Keratinocyte (primary cell): Measurements from ENCODE around the gene SDC1. TPM values are rescaled to one million over a fixed set of nuclear protein-coding genes. Genes with fewer than 3 reads are reported as not detected.
A peak's percentile ranks its signal among the peaks of the same experiment; 100 is the strongest.
"Not testable (repeated sequence)": the region's sequence is repeated elsewhere in the genome, so short reads cannot be mapped to it uniquely, and the experiment has no call there.

Source experiments
- DNase-seq: peaks from one replicate; pipeline ENCODE4 v3.0.0-alpha.2; 2011; ENCODE audit warnings: low read depth, missing footprints, low spot score
- FAIRE-seq: peaks from 2 replicates; lab custom pipeline; 2011; peaks lifted over from hg19 to GRCh38; lab: Jason Lieb, UNC
- H2AFZ ChIP-seq: 2 replicates; pipeline ENCODE4 v1.6.0; 2012; ENCODE audit warnings: low read length, control low read depth, inconsistent platforms; ENCODE audit not compliant: control insufficient read depth
- H3K27ac ChIP-seq: 2 replicates; pipeline ENCODE4 v1.5.1; 2011; ENCODE audit warnings: low read length; ENCODE audit not compliant: control insufficient read depth, insufficient read depth
- H3K27me3 ChIP-seq: 3 replicates; pipeline ENCODE4 v1.6.0; 2011; ENCODE audit warnings: low read length; ENCODE audit not compliant: control insufficient read depth, insufficient read depth; ENCODE audit errors: extremely low read depth
- H3K36me3 ChIP-seq, 2 experiments: 2 replicates in 1 of 2; 3 replicates in 1 of 2; pipeline ENCODE4 v1.5.1; 2011; ENCODE audit warnings: low read length in 2 of 2, mild to moderate bottlenecking in 1 of 2; ENCODE audit not compliant: control insufficient read depth in 2 of 2, insufficient read depth in 2 of 2; ENCODE audit errors: extremely low read depth in 1 of 2
- H3K4me1 ChIP-seq: 3 replicates; pipeline ENCODE4 v1.5.1; 2011; ENCODE audit warnings: low read length; ENCODE audit not compliant: control insufficient read depth, insufficient read depth; ENCODE audit errors: extremely low read depth
- H3K4me2 ChIP-seq: 3 replicates; pipeline ENCODE4 v1.6.0; 2011; ENCODE audit warnings: low read depth, low read length; ENCODE audit not compliant: control insufficient read depth, insufficient read depth; ENCODE audit errors: extremely low read depth
- H3K4me3 ChIP-seq, 3 experiments: fragments of 200-600 bp in 1 of 3; sonication (generic) in 1 of 3; 2 replicates in 2 of 3; 3 replicates in 1 of 3; pipeline ENCODE4 v1.5.1; 2011 to 2016; ENCODE audit warnings: low read length in 3 of 3, mild to moderate bottlenecking in 3 of 3, control low read depth in 2 of 3, inconsistent platforms in 1 of 3, low read depth in 1 of 3, mixed read lengths in 1 of 3, mixed run types in 1 of 3, moderate library complexity in 1 of 3; ENCODE audit not compliant: control insufficient read depth in 2 of 3, insufficient read depth in 2 of 3; ENCODE audit errors: extremely low read depth in 1 of 3
- H3K79me2 ChIP-seq: 2 replicates; pipeline ENCODE4 v1.6.0; 2012; ENCODE audit warnings: low read length; ENCODE audit not compliant: control insufficient read depth, insufficient read depth
- H3K9ac ChIP-seq: 3 replicates; pipeline ENCODE4 v1.6.0; 2011; ENCODE audit warnings: low read length; ENCODE audit not compliant: control insufficient read depth, insufficient read depth; ENCODE audit errors: extremely low read depth
- H3K9me1 ChIP-seq: 3 replicates; pipeline ENCODE4 v1.6.0; 2011; ENCODE audit warnings: low read length; ENCODE audit not compliant: control insufficient read depth, insufficient read depth; ENCODE audit errors: extremely low read depth
- H3K9me3 ChIP-seq: 2 replicates; pipeline ENCODE4 v1.5.1; 2012; ENCODE audit warnings: low read depth, low read length; ENCODE audit not compliant: control insufficient read depth
- H4K20me1 ChIP-seq: 3 replicates; pipeline ENCODE4 v1.6.0; 2011; ENCODE audit warnings: low read length; ENCODE audit not compliant: control insufficient read depth, insufficient read depth; ENCODE audit errors: extremely low read depth
- EZH2 ChIP-seq: IDR thresholded peaks from one replicate; pipeline ENCODE4 v1.6.1; 2012; ENCODE audit warnings: inconsistent platforms, mild to moderate bottlenecking, low read length, moderate library complexity
- dilution Hi-C: fragments of 300-500 bp; cut with MboI; formaldehyde crosslinking; loops from one replicate; pipeline ENCODE4 v1.7.0; 2020; ENCODE audit warnings: low sequenced_read_pairs; ENCODE audit not compliant: extremely low pct_ligation_motif_present
- polyA plus RNA-seq, 5 experiments: library from polyadenylated mRNA; depleted of rRNA in 3 of 5; stranded (reverse) in 3 of 5; stranded (forward) in 1 of 5; unstranded in 1 of 5; fragments of >200 nt; gene quantifications; 1 replicate in 1 of 5; 2 replicates in 3 of 5; 3 replicates in 1 of 5; pipeline versions ENCODE4 v1.2.1 to v1.2.3, GENCODE V29; 2011 to 2012; ENCODE audit warnings: missing spikeins in 2 of 5, low read depth in 1 of 5, low replicate concordance in 1 of 5
- TF ChIP-seq, protein P1 (sequence below), 3 experiments: IDR thresholded peaks in 1 of 3; conservative IDR thresholded peaks in 1 of 3; optimal IDR thresholded peaks in 1 of 3; 2 replicates in 2 of 3; 3 replicates in 1 of 3; pipeline versions ENCODE3 to v1.5.1; 2011; ENCODE audit warnings: low read length in 3 of 3, mild to moderate bottlenecking in 3 of 3, moderate library complexity in 2 of 3, control low read depth in 1 of 3, inconsistent platforms in 1 of 3; ENCODE audit not compliant: insufficient read depth in 2 of 3; ENCODE audit errors: extremely low read depth in 1 of 3

The SDC1 gene
- polyA plus RNA-seq, 1 donor (not counting 4 experiments of a cell fraction or from before 2014, with no cell fraction given), result 696 TPM

GRCh38 chr2:20196053-20196656 is 28.8 kb downstream of the SDC1 start:
- no peak for DNase-seq
- Histone ChIP-seq H4K20me1 (peaks cover 8% of the 10 kb centered on the region), H3K9me3 (no peaks in the 10 kb centered on the region), H3K9ac (no peak overlapping the region), H3K79me2 (no peaks in the 10 kb centered on the region), H3K4me2 (no peak overlapping the region), H3K4me1 (peaks cover 29% of the 10 kb centered on the region), H2AFZ (peak overlapping the region; percentile 40), H3K9me1 (no peaks in the 10 kb centered on the region), H3K4me3 (no peak overlapping the region), H3K27ac (no peak overlapping the region), H3K36me3 (peaks cover 0 to 8% of the 10 kb centered on the region in 2 experiments), H3K27me3 (no peaks in the 10 kb centered on the region)
- dilution Hi-C loops, result no loop called here
- TF ChIP-seq, protein P1, sequence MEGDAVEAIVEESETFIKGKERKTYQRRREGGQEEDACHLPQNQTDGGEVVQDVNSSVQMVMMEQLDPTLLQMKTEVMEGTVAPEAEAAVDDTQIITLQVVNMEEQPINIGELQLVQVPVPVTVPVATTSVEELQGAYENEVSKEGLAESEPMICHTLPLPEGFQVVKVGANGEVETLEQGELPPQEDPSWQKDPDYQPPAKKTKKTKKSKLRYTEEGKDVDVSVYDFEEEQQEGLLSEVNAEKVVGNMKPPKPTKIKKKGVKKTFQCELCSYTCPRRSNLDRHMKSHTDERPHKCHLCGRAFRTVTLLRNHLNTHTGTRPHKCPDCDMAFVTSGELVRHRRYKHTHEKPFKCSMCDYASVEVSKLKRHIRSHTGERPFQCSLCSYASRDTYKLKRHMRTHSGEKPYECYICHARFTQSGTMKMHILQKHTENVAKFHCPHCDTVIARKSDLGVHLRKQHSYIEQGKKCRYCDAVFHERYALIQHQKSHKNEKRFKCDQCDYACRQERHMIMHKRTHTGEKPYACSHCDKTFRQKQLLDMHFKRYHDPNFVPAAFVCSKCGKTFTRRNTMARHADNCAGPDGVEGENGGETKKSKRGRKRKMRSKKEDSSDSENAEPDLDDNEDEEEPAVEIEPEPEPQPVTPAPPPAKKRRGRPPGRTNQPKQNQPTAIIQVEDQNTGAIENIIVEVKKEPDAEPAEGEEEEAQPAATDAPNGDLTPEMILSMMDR (optimal IDR thresholded peaks at IDR 0.05 in 1 of 3, IDR thresholded peaks at IDR 0.05 in 1 of 3, conservative IDR thresholded peaks at IDR 0.05 in 1 of 3; ENCODE audit: extremely low read depth in 1 of 3, insufficient read depth in 2 of 3, low read length in 3 of 3), result no peak
- TF ChIP-seq EZH2, result no peak
- peak; percentile 5 for FAIRE-seq

DNA sequence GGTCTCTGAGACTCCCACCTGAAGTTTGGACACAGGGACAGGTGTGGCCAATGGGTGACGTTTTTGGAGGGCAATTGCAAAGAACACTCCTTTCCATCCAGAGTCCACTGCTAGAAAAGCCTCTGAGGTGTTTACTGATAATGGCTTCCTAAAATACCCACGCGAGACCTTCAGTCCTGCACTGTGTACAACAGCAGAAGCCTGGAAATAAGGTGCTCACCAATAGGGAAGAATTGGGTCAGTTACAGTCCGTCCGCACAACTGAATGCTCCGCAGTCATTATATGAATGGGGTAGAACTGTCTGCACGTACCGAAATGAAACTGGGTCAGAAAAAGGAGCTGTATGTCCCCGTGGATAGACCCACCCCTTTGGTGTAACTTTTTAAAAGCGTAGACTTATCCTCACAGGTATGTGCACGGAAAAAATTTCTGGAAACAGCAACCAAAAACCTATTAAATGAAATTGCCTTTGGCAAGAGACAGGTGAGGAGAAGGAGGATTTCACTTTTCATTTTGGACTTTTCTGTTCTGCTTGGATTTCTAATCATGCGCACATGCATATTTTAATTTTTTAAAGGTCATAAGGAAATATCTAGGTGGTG is 29.4 kb downstream of the SDC1 start:
- Histone ChIP-seq H3K4me3 (no peak overlapping the region), H3K9ac (no peak overlapping the region), H3K36me3 (peaks cover 0 to 1% of the 10 kb centered on the region in 2 experiments), H4K20me1 (peaks cover 7% of the 10 kb centered on the region), H3K9me1 (no peaks in the 10 kb centered on the region), H3K27ac (no peak overlapping the region), H3K4me1 (peaks cover 29% of the 10 kb centered on the region), H2AFZ (no peak overlapping the region), H3K4me2 (no peak overlapping the region), H3K79me2 (no peaks in the 10 kb centered on the region), H3K27me3 (no peaks in the 10 kb centered on the region), H3K9me3 (no peaks in the 10 kb centered on the region)
- DNase-seq (no peak), FAIRE-seq (peak; percentile 65)
- no peak for TF ChIP-seq EZH2
- TF ChIP-seq, protein P1 (optimal IDR thresholded peaks at IDR 0.05 in 1 of 3, IDR thresholded peaks at IDR 0.05 in 1 of 3, conservative IDR thresholded peaks at IDR 0.05 in 1 of 3; ENCODE audit: extremely low read depth in 1 of 3, insufficient read depth in 2 of 3, low read length in 3 of 3), result no peak
- dilution Hi-C loops, result no loop called here

DNA sequence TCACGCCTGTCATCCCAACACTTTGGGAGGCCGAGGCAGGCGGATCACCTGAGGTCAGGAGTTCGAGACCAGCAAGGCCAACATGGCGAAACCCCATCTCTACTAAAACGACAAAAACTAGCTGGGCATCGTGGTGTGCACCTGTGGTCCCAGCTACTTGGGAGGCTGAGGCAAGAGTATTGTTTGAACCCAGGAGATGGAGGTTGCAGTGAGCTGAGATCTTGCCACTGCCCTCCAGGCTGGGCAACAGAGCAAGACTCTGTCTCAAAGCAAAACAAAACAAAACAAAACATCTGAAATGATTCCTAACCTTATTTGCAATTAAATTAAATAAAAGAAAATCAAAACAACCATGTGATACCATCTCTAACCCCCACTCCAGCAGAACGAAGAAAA is 29.9 kb downstream of the SDC1 start:
- H3K9me1 ChIP-seq, dilution Hi-C loops, H3K27me3 ChIP-seq, H3K4me2 ChIP-seq, H3K27ac ChIP-seq, H3K4me3 ChIP-seq, H3K9ac ChIP-seq, H4K20me1 ChIP-seq, H3K36me3 ChIP-seq, FAIRE-seq, H3K79me2 ChIP-seq, H3K9me3 ChIP-seq, H2AFZ ChIP-seq, DNase-seq: not testable (repeated sequence)
- H3K4me1 ChIP-seq, result peaks cover 34% of the 10 kb centered on the region
